WI38 (cell line): Measurements from ENCODE around the gene GLMP.

Source experiments
- H3K4me3 ChIP-seq: 2 replicates; pipeline ENCODE4 v1.5.1; 2011; ENCODE audit warnings: low read depth, mild to moderate bottlenecking, control low read depth, low read length
- TF ChIP-seq, protein P1 (sequence below): IDR thresholded peaks from 2 replicates; pipeline ENCODE4 v1.5.1; 2012; ENCODE audit warnings: low read depth, mild to moderate bottlenecking, control low read depth, low read length

Gene GLMP

DNA sequence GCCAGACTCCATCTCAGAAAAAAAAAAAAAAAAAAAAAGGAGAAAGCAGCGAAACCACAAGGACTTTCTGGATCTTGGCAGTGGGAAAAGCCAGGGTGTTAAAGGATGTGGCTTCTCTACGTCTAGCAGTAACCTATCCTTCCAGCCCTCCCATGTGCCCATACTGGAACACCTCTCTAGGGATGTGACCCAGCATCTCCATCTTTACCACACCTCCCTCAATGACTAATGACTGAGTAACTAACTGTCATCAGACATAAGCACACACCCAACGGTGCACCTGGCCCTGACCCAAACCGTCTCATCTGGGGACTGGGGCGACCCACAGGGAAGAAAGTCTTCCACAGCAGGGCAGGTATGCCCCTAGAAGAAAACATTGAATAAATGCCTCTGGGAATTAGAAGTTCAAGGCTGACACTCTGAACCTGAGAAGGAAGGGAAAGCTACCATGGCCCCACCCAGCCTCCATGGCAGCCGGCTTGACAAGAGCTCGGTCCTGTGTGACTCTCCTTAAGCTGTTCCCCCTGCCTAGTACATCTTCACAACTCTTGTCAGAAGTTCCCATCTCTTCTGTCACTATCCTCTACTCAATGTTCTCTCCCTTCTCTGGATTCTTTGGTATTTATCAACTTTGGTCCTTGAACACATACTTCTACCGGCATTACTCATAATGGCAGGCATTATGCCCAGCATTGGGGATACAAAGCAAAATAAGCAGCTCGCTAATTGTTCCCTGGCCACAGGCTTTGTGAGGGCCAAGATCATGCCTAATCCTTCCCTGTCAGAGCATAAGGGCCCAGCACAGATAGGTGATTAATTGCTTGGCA, 32.8 kb downstream of the GLMP start:
- no peak overlapping the region for H3K4me3 ChIP-seq

GRCh38 chr1:156260896-156261295, 34.6 kb downstream of the GLMP start:
- TF ChIP-seq, protein P1, sequence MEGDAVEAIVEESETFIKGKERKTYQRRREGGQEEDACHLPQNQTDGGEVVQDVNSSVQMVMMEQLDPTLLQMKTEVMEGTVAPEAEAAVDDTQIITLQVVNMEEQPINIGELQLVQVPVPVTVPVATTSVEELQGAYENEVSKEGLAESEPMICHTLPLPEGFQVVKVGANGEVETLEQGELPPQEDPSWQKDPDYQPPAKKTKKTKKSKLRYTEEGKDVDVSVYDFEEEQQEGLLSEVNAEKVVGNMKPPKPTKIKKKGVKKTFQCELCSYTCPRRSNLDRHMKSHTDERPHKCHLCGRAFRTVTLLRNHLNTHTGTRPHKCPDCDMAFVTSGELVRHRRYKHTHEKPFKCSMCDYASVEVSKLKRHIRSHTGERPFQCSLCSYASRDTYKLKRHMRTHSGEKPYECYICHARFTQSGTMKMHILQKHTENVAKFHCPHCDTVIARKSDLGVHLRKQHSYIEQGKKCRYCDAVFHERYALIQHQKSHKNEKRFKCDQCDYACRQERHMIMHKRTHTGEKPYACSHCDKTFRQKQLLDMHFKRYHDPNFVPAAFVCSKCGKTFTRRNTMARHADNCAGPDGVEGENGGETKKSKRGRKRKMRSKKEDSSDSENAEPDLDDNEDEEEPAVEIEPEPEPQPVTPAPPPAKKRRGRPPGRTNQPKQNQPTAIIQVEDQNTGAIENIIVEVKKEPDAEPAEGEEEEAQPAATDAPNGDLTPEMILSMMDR: no peak
- H3K4me3 ChIP-seq: no peak overlapping the region

More for the DNA sequence above, 32.8 kb downstream of the GLMP start:
- TF ChIP-seq, protein P1: no peak

- H3K4me3 ChIP-seq: no peak overlapping the region
- TF ChIP-seq, protein P1: no peak
These were observed 35.7 kb downstream of the GLMP start for GRCh38 chr1:156259805-156260204.

- no peak overlapping the region for H3K4me3 ChIP-seq
- TF ChIP-seq, protein P1: no peak
These were observed 36.6 kb downstream of the GLMP start for GRCh38 chr1:156258859-156259258.

GRCh38 chr1:156257711-156258110, 37.8 kb downstream of the GLMP start:
- TF ChIP-seq, protein P1: no peak
- H3K4me3 ChIP-seq: no peak overlapping the region

DNA sequence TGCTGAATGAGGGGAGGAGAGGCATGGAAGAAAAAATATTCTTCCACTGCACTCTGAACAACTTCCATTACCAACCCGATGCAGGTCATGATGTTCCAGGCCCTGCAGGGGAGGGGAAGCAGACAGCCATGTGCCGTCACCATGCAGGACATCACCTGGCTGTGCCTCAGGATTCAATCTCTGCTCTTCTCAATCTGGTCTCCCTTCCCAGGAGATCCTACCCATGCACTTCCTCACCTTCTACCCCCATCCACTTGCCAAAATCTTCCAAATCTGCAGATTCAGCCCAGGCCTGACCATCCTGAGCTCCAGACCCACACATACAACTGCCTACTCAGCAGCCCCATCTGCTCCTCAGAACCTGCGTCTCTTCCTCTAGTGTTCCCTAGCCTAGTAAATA, 41.8 kb downstream of the GLMP start:
- no peak overlapping the region for H3K4me3 ChIP-seq
- TF ChIP-seq, protein P1: no peak

GRCh38 chr1:156251527-156251926, 44.0 kb downstream of the GLMP start:
- TF ChIP-seq, protein P1: no peak
- no peak overlapping the region for H3K4me3 ChIP-seq
